NOMO-1 treated with dmso at 0.1 percent for 144 hours (cell line): Measurements from ENCODE around the gene SMAD9.

Experiments used
- DNase-seq: peaks from one replicate; lab custom pipeline; 2025; ENCODE audit not compliant: unreplicated experiment; lab: John Stamatoyannopoulos, UW

SMAD9 gene

GRCh38 chr13:36919833-36920615 lies at the start of gene SMAD9:
Gene SMAD9 (minus strand): TSS chr13:36920238. CDS start chr13:36879689, 40,549 bp downstream.
- no peak for DNase-seq

GRCh38 chr13:36966404-36966803 lies 46.4 kb upstream of the SMAD9 start:
- no peak for DNase-seq

- DNase-seq = no peak
These were observed 45.7 kb upstream of the SMAD9 start for GRCh38 chr13:36965767-36966166.

- no peak for DNase-seq
These were observed 39.5 kb upstream of the SMAD9 start for GRCh38 chr13:36959456-36960116.

GRCh38 chr13:36954542-36954941 lies 34.5 kb upstream of the SMAD9 start:
- no peak for DNase-seq

- DNase-seq = no peak
These were observed 30.9 kb upstream of the SMAD9 start for GRCh38 chr13:36950920-36951319.

GRCh38 chr13:36950330-36950729 lies 30.3 kb upstream of the SMAD9 start:
- no peak for DNase-seq

GRCh38 chr13:36945078-36945477 lies 25.0 kb upstream of the SMAD9 start:
- DNase-seq = no peak

- no peak for DNase-seq
These were observed 5.6 kb upstream of the SMAD9 start for GRCh38 chr13:36925603-36926002.

GRCh38 chr13:36924001-36924400 lies 4.0 kb upstream of the SMAD9 start:
- DNase-seq = no peak

- no peak for DNase-seq
These were observed 1.7 kb upstream of the SMAD9 start for GRCh38 chr13:36921631-36922301.

- DNase-seq = no peak
These were observed 663 bp upstream of the SMAD9 start for GRCh38 chr13:36920616-36921185.

- no peak for DNase-seq
These were observed 736 bp downstream of the SMAD9 start for GRCh38 chr13:36919171-36919832.

GRCh38 chr13:36918246-36919131 lies 1.5 kb downstream of the SMAD9 start:
- no peak for DNase-seq

- no peak for DNase-seq
These were observed 2.7 kb downstream of the SMAD9 start for GRCh38 chr13:36917311-36917710.

- DNase-seq = no peak
These were observed 4.0 kb downstream of the SMAD9 start for GRCh38 chr13:36915896-36916640.

- DNase-seq = no peak
These were observed 4.9 kb downstream of the SMAD9 start for GRCh38 chr13:36915106-36915505.

GRCh38 chr13:36914648-36915047 lies 5.4 kb downstream of the SMAD9 start:
- no peak for DNase-seq

- DNase-seq = no peak
These were observed 6.6 kb downstream of the SMAD9 start for GRCh38 chr13:36913463-36913862.
